GM18498 (cell line): ENCODE data around the gene ERN1.
"Not testable (repeated sequence)": the region's sequence is repeated elsewhere in the genome, so short reads cannot be mapped to it uniquely, and the experiment has no call there.

Source experiments
- ATAC-seq: cut with Tn5 transposase; IDR thresholded peaks from one replicate; pipeline ENCODE4 v1.9.1; 2021; ENCODE audit warnings: mild to moderate bottlenecking, moderate library complexity; ENCODE audit not compliant: unreplicated experiment

The ERN1 gene

DNA sequence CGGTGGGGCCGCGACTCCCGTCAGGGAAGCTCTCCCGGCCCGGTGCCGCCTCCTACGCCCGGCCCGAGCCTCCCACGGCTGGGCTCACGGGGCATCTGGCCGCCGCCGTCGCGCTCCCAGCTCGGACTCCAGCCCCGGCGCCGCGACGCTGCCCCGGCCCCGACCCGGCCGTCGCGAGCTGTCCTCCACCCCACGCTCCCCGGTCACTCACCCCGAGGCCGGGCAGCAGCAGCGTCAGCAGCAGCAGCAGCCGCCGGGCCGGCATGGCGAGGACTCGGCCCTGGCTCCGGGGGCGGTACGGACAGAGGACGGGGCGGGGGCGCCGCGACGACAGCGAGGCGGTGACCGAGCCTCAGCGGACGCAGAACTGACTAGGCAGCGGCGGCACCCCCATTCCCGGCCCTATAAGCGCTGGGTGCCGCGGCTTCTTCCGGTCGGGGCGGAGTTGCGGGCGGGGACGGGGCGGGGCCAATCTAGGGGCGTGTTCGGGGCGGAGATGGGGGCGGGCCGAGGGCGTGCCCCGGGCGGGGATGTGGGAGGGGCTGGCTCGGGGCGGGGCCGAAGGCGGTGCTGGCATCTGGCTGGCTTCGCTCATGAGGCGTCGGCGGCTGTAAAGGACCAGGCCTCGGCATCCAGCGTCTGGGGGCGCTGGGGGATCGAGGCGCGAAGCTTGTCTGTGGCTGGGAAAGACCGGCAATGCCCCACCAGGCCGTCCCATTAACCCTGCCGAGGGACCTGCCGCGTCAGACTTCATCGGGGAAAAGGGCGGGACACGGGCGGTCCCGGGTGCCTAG lies at the start of gene ERN1:
Gene ERN1 (minus strand): TSS at position 380 of the 794 bp plus-strand sequence. CDS start 115 bp downstream, at position 265.
- peak; percentile 88 for ATAC-seq

- ATAC-seq: not testable (repeated sequence)
Observed at GRCh38 chr17:64179024-64179423, 49.1 kb upstream of the ERN1 start.

GRCh38 chr17:64178011-64178825 lies 48.3 kb upstream of the ERN1 start:
- no peak for ATAC-seq

DNA sequence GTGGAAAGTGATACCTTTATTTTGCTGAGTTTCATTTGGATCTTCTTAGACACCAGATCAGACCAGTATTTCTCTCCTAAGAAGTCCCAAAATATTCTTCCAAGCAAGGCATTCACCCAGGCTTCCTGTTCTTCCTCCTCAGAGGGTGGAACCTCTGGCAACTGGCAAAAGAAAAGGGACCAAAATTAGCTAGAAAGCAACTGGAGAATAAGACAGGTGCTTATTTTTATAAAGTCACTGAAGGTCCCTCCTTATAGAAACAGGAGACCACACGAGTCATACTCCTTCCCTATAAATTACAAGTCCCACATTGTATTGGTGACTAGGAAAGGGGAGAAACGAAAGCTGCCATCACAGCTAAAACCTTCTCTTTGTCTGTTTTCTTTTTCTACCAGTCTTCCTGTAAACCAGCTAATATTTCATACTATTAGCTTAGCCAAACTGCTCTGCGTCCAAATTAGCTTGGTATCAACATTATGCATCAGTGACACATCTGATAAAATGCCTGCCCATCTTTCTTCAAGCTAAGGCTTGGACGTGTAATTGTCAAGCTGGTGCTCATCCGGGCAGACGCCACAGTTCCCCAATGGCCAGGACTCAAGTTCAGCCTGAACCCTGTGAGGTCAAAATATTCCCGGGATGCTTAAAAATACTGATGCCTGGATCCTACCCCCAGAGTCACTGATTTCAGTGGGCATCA lies 47.5 kb upstream of the ERN1 start:
- no peak for ATAC-seq

DNA sequence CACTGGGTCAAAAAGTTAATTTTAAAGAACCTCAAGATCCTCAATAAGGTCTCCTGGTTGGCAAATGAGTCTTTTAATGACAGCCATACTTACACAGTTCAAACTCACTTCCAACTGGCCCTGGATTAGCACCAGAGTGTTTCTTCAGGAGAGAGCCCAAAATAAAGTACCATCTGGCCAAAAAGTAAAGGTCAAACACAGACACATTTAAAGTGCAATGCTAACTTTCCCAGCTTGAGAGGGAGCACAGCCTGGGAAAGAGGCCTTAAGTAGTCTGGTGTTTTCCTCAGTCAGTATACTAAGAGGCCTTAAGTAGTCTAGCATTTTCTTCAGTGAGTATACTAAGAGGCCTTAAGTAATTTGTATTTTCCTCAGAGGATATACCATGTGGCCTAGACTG lies 46.6 kb upstream of the ERN1 start:
- no peak for ATAC-seq

DNA sequence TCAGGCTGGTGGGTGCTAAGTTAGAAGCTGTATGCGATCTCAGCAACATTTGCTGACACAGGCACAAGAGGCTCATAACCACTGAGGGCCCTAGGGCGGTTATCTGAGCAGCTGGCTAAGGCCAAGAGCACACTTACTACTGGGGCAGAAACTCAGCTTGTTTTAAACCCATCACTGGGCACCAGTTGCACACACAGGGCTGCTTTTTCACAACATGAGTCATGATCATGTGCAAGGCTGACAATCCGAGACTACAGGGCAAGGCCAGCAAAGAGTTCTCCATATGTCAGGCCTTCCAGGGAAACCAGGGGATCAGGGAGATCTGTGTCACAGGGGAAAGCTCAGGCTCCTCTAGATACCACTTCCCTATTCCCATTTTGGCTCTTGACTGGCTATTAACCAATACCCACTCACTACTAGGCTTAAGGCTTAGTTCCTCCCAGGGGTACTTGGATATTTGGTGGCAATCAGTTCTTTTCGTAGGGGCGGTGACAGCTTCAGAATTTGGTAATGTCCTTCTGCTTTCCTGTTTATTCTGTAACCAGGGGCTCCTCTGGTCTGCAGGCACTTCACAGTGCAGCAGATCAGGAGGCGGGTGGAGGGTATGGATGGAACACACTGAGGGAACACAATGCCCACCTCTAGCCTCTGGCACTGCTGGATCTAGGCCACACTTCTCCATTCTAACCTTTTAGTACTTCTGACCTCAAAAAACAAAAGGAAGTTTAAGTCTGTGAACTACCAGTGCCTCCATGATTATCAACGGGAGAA lies 44.9 kb upstream of the ERN1 start:
- no peak for ATAC-seq

DNA sequence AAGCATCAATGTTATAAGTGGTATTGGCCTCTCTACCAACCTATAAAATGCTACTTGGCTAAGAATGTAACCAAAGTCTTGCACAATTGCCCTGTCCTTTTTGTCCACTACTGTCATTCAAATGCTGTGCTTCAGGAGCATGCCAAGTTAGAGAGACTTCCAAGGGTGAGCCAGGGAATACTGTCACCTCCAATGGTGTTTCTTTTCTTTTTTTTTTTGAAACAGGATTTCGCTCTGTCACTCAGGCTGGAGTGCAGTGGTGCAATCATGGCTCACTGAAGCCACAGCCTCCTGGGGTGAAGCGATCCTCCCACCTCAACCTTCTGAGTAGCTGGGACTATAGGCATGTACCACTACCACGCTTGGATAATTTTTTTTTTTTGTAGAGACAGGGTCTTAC lies 43.7 kb upstream of the ERN1 start:
- ATAC-seq: no peak

- ATAC-seq: no peak
Observed at GRCh38 chr17:64172510-64172909, 42.6 kb upstream of the ERN1 start.

DNA sequence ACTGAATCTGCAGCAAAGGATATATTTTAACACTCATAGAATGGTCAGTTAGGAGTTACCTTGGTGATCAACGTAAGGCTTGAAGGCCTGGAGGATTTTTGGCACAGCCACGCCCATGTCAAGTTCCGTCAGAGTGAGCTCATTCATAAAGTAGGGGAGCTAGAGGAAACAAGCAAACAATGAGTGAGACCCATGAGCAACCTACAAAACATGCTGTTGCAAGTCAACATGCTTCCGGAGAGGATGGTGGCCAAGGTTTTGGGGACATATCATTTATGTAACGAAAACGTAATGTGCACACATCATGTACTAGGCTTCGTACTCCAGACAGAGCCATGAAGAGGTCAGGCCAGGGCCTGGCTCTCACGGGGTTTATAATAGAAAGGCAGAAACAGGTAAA lies 41.1 kb upstream of the ERN1 start:
- ATAC-seq: no peak

GRCh38 chr17:64170286-64170685 lies 40.3 kb upstream of the ERN1 start:
- no peak for ATAC-seq

- ATAC-seq: not testable (repeated sequence)
Observed at GRCh38 chr17:64167666-64168065, 37.7 kb upstream of the ERN1 start.

DNA sequence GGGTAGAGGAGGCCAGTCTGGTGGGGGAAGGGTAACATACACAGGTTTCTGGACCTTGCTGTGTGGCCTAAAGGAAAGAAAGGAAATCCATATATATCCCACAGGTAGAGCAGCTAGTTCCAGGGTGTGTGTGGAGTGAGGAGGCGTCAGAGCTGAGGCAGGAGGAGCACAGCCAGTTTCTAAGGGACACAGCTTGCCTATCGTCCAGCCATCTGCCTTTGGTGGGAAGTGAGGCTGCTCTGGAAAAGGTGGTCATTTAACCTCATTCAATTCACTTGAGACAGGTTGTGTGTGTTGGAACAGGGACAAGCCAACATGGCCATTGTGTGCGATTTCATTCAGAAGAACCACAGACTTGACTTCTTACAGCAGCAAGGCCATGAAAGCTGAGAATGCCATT lies 36.9 kb upstream of the ERN1 start:
- ATAC-seq: no peak

DNA sequence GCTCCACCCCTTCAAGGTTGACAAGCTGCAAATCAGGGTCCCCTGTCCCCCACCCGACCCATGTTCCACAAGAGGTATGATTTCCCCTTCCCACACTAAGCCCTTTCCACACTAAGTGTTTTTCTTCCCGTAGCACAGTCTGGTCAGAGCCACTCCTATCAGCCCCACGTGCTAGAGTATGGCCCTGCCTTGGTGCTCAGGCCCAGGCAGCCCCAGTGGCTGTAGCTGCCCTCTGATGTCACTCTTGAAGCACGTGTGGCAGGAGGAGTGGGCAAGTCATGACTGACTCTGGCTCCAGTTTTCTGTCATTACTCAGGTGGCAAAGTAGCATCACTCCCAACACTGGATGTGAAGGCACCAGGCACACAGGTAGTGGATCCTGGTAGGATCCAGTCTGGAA lies 35.4 kb upstream of the ERN1 start:
- ATAC-seq: no peak

DNA sequence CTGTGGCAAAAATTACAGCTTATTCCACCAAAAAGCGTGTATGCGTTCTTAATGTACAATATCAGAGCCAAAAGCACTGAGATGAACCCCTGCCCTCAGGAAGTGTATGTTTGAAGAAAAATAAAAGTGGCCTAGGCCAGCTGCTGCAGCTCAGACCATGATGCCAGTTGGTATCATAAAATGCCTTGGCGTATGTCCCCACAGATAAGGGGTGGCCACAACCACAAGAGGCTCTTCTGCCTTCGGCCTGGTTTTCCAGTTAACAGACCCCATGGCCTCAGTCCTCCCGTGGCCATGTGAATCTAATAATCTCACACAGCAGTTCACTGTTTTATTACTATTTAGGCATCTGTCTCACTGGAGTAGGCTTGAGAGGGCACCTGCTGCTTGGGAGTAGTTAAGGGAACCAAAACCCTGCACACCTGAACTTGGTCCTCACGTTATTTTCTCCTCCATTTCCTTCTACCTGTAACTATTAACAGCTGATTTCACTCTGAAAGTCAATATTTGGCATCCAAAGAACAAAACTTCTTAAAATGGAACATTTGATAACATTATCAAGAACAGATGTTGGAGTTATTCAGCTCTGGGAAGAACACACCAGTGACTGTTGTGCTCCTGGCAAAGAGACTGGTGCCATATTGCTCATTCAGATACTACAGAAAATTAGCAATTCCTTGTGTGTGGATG lies 34.8 kb upstream of the ERN1 start:
- ATAC-seq: no peak

GRCh38 chr17:64163468-64163867 lies 33.5 kb upstream of the ERN1 start:
- ATAC-seq: no peak

GRCh38 chr17:64162554-64162953 lies 32.6 kb upstream of the ERN1 start:
- no peak for ATAC-seq

GRCh38 chr17:64161380-64162176 lies 31.6 kb upstream of the ERN1 start:
- ATAC-seq: no peak

DNA sequence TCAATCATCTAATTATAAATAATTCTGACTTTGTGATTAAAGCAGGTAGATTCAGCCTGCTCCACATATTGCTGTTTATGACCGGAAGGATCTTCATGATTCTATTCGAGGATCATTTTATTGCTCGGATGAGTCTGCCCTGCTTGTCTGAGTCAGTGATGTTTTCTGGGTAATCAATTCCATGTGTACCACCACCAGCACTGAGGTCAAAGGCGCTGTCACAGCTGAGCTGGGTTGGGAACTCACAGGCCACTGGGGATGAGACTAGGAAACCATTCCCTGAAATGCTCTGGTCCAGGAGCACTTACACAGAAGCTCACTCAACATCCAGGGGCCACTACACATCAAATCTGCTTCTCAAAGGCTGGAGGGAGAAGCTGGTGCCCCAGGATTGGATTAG lies 30.4 kb upstream of the ERN1 start:
- no peak for ATAC-seq

DNA sequence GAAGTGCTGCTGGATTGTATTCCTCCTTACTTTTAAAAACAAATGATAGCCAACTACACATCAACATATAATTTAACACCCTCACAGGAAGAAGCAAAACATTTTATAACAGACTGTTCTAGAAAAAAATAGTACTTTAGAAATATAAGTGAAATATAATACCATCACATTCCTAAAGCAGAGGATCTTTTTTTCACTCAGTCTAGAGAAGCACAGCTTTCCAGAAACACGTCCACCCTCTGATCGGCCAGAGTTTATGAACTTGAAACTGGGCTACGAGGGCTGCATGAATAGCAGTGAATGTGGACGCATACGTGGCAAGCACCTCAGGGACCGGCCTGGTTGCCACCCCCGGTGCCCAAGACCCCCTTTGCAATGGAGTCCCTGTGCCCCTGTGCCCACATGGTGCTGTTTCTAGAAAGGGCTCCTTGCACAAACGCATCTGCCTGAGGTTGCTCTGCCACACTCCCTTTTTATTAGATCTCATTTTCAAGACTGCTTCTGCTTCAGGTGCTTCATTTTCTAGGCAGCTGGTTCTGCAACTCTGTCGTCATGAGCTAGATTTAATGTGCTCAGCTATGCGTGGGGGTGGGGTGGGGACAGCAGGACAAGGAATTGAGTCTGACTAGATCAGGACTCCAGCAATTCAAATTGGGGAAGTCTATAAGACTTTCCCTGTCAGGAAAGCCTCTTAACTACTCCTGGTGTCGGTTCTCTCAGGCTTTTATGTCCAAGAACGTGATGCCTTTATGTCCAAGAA lies 29.1 kb upstream of the ERN1 start:
- ATAC-seq: no peak
